Measurements from ENCODE around the gene SHISAL2A.

GRCh38 chr1:52692697-52693096 lies 59.7 kb downstream of the SHISAL2A start:
- TF ChIP-seq GATA2 (IDR thresholded peaks at IDR 0.05; ENCODE audit: low read depth, low read length) = no peak
- TF ChIP-seq GATA3 (IDR thresholded peaks at IDR 0.05; ENCODE audit: low read depth, low read length) = no peak
